Measurements from ENCODE around the gene PTMA. TPM values are rescaled to one million over a fixed set of nuclear protein-coding genes. Genes with fewer than 3 reads are reported as not detected.

Gene PTMA
- total RNA-seq, 1 experiment from 2014 or later = 2,164 TPM

DNA sequence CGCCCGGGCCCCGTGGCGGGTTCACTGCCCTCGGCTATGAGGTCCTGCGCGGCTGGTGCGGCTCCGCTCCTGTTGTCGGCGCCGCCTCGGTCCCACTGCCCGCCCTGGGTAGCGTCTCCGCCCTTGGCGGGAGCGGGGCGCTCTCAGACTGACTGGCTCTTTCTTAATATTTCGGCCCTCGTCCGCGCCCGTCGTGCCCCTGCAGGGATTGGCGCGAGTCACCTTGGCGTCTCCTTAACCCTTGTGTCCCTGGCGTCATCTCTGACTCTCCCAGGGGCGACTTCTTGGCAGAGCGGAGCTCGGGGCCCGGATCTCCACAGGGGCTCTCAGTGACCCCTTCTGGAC, 1.3 kb downstream of the PTMA start:
- Mint-ChIP-seq H3K36me3 (peaks cover 41% of the 10 kb centered on the region), H3K4me1 (peaks cover 40% of the 10 kb centered on the region), H3K4me3 (peak overlapping the region; percentile 89), H3K9me3 (no peaks in the 10 kb centered on the region), H3K27ac (peak overlapping the region; percentile 91), H3K27me3 (ENCODE audit: low read depth) (peaks cover 5% of the 10 kb centered on the region; the same call in 1 of the 2 replicates)
- no peak for TF ChIP-seq TP53 (CRISPR knock-in tag; IDR thresholded peaks at IDR 0.05)
- TF ChIP-seq, protein P1, sequence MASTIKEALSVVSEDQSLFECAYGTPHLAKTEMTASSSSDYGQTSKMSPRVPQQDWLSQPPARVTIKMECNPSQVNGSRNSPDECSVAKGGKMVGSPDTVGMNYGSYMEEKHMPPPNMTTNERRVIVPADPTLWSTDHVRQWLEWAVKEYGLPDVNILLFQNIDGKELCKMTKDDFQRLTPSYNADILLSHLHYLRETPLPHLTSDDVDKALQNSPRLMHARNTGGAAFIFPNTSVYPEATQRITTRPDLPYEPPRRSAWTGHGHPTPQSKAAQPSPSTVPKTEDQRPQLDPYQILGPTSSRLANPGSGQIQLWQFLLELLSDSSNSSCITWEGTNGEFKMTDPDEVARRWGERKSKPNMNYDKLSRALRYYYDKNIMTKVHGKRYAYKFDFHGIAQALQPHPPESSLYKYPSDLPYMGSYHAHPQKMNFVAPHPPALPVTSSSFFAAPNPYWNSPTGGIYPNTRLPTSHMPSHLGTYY (CRISPR knock-in tag; IDR thresholded peaks at IDR 0.05) = no peak
- no peak for TF ChIP-seq ELF4 (CRISPR knock-in tag; IDR thresholded peaks at IDR 0.05; ENCODE audit: low read depth)
- 0 out of 2 replicates have a peak, but pooled peaks have one; percentile 18 for TF ChIP-seq CREM (CRISPR knock-in tag; IDR thresholded peaks at IDR 0.05)
- TF ChIP-seq ARID4B (CRISPR knock-in tag; IDR thresholded peaks at IDR 0.05; ENCODE audit: borderline replicate concordance) = peak; percentile 91; the same call in 1 of the 2 replicates
- TF ChIP-seq, protein P2, sequence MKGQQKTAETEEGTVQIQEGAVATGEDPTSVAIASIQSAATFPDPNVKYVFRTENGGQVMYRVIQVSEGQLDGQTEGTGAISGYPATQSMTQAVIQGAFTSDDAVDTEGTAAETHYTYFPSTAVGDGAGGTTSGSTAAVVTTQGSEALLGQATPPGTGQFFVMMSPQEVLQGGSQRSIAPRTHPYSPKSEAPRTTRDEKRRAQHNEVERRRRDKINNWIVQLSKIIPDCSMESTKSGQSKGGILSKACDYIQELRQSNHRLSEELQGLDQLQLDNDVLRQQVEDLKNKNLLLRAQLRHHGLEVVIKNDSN (CRISPR knock-in tag; IDR thresholded peaks at IDR 0.05) = peak; percentile 27; the same call in 1 of the 2 replicates
- peak; percentile 27; the same call in 1 of the 2 replicates for TF ChIP-seq AFF4 (CRISPR knock-in tag; IDR thresholded peaks at IDR 0.05; ENCODE audit: borderline replicate concordance)
- peak; percentile 23; the same call in 1 of the 2 replicates for TF ChIP-seq TEAD4 (CRISPR knock-in tag; IDR thresholded peaks at IDR 0.05)
- ChIA-PET CTCF (interaction anchor here (0.5 to 0.7 kb wide), 3 partner anchors 35 to 76 kb away, joined by 3 to 4 read pairs (median 3); partner anchors contain the start of gene COPS7B), POLR2A (interaction anchor here (1.0 to 4.8 kb wide), 7 partner anchors 15 to 96 kb away, joined by 4 to 71 read pairs (median 9); no protein-coding TSS in a partner anchor)
- DNase-seq (ENCODE audit: low spot score) (no peak), ATAC-seq (no peak)

DNA sequence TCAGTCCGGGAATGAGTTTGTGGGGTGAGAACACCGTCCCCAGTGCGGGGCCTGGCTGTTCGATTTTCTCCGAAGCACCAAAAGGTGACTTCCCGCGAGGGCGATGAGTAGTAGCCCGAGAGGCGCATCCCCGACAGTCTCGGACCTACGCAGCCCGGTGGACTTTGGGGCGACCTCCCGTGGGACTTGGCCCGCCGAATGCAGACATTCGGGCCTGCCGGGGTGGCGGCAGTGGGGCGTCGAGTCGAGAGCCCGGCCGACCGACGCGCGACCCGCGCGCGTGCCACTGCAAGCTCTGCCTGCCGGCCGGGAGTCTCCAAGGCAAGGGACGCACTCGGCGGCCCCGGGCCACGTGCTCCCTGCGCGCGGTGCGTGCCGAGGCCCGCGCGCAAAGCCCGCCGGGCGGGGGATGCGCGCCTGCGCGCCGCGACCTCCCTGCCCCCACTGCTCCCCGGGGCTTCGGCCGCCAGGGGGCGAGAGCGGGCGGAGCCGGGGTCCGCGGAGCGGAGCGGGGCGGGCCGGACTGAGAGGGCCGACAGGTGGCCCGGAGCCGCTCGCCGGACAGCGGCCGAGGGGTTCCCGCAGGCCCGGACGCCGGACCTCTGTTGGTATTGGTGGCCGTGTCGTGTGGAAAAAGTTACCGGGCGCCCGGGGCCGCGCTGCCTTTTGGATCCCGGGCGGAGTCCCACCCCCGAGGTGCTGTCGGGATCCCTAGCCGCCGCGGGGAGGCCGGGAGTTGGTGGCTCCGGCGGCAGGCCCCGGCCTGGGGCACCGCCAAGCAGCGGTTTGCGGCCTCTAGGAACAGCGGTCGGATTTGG, 1.9 kb downstream of the PTMA start:
- Mint-ChIP-seq H3K36me3 (peaks cover 41% of the 10 kb centered on the region), H3K27ac (peak overlapping the region; percentile 91), H3K4me3 (peak overlapping the region; percentile 93), H3K4me1 (peaks cover 39% of the 10 kb centered on the region), H3K27me3 (ENCODE audit: low read depth) (peaks cover 5% of the 10 kb centered on the region; the same call in 1 of the 2 replicates), H3K9me3 (no peaks in the 10 kb centered on the region)
- POLR2A ChIA-PET = interaction anchor here (1.0 to 4.8 kb wide), 7 partner anchors 16 to 97 kb away, joined by 4 to 71 read pairs (median 9); no protein-coding TSS in a partner anchor
- DNase-seq (ENCODE audit: low spot score) (peak; percentile 76), ATAC-seq (no peak)
- CTCF ChIA-PET = interaction anchor here (0.5 to 0.7 kb wide), 3 partner anchors 35 to 76 kb away, joined by 3 to 4 read pairs (median 3); partner anchors contain the start of gene COPS7B
- TF ChIP-seq MYBL2 (CRISPR knock-in tag; IDR thresholded peaks at IDR 0.05) (peak; percentile 30; the same call in 1 of the 2 replicates), FOXK1 (CRISPR knock-in tag; IDR thresholded peaks at IDR 0.05) (peak; percentile 64; the same call in 1 of the 2 replicates), TCF7 (CRISPR knock-in tag; IDR thresholded peaks at IDR 0.05; ENCODE audit: low read depth) (peak; percentile 73; the same call in 1 of the 2 replicates), NR3C1 (CRISPR knock-in tag; conservative IDR thresholded peaks at IDR 0.05; ENCODE audit: low read depth) (peak; percentile 73; the same call in 1 of the 2 replicates), ZNF219 (CRISPR knock-in tag; IDR thresholded peaks at IDR 0.05; ENCODE audit: borderline replicate concordance) (0 out of 2 replicates have a peak, but pooled peaks have one; percentile 36), KAT7 (CRISPR knock-in tag; IDR thresholded peaks at IDR 0.05; ENCODE audit: borderline replicate concordance) (peak; percentile 81; the same call in 1 of the 2 replicates), EMX1 (CRISPR knock-in tag; IDR thresholded peaks at IDR 0.05) (0 out of 2 replicates have a peak, but pooled peaks have one; percentile 46), GRHL2 (CRISPR knock-in tag; IDR thresholded peaks at IDR 0.05; ENCODE audit: insufficient replicate concordance, severe bottlenecking) (no peak), SP1 (CRISPR knock-in tag; conservative IDR thresholded peaks at IDR 0.05) (peak; percentile 61; the same call in 1 of the 2 replicates), GTF2I (CRISPR knock-in tag; conservative IDR thresholded peaks at IDR 0.05) (no peak), USF2 (CRISPR knock-in tag; IDR thresholded peaks at IDR 0.05) (peak; percentile 68), SMAD4 (CRISPR knock-in tag; IDR thresholded peaks at IDR 0.05) (0 out of 2 replicates have a peak, but pooled peaks have one; percentile 54), TEAD1 (CRISPR knock-in tag; IDR thresholded peaks at IDR 0.05) (no peak), NFYB (CRISPR knock-in tag; conservative IDR thresholded peaks at IDR 0.05; ENCODE audit: low read depth) (peak; percentile 35; the same call in 1 of the 2 replicates)

Measured in WTC11 (cell line).